Naive thymus-derived CD8-positive, alpha-beta T cell (primary cell): ENCODE measurements around the gene MIDN. TPM values are rescaled to one million over a fixed set of nuclear protein-coding genes. Genes with fewer than 3 reads are reported as not detected.

Experiments
- ATAC-seq, 2 donors: fragments of 150-1000 bp; cut with Tn5 transposase in 1 of 2; sonication (Bioruptor Pico), chemical (Tn5 transposase) in 1 of 2; 1 replicate in 1 of 2; 2 replicates in 1 of 2; pipeline ENCODE4 v1.10.0; 2021; ENCODE audit warnings: mild to moderate bottlenecking in 2 of 2, moderate library complexity in 2 of 2
- POLR2A ChIA-PET: fragments of 350-600 bp; sonication (Branson Sonifier 250); formaldehyde crosslinking; loops from one replicate; lab custom pipeline; 2021; ENCODE audit warnings: antibody characterized with exemption; lab: Charles Lee
- DNase-seq, 10 donors: peaks; one replicate each; pipeline versions ENCODE4 v3.0.0 to v3.0.0-alpha.2; 2020 to 2022
- H3K27ac Mint-ChIP-seq, 10 donors: one replicate each; pipeline ENCODE4 v1.8.0; 2020 to 2022; ENCODE audit warnings: mild to moderate bottlenecking in 10 of 10, mixed read lengths in 10 of 10, moderate library complexity in 4 of 10, inconsistent platforms in 1 of 10
- H3K27me3 Mint-ChIP-seq, 5 donors: one replicate each; pipeline ENCODE4 v1.8.0; 2021 to 2022; ENCODE audit warnings: mixed read lengths in 5 of 5
- H3K36me3 Mint-ChIP-seq, 3 donors: one replicate each; pipeline ENCODE4 v1.8.0; 2020 to 2022; ENCODE audit warnings: mixed read lengths in 3 of 3, mild to moderate bottlenecking in 2 of 3, inconsistent platforms in 1 of 3
- H3K4me1 Mint-ChIP-seq, 4 donors: one replicate each; pipeline ENCODE4 v1.8.0; 2021 to 2022; ENCODE audit warnings: mixed read lengths in 4 of 4
- H3K4me3 Mint-ChIP-seq, 10 donors: one replicate each; pipeline ENCODE4 v1.8.0; 2020 to 2022; ENCODE audit warnings: mild to moderate bottlenecking in 10 of 10, mixed read lengths in 10 of 10, moderate library complexity in 6 of 10, inconsistent platforms in 1 of 10
- H3K9me3 Mint-ChIP-seq, 9 donors: one replicate each; pipeline ENCODE4 v1.8.0; 2020 to 2022; ENCODE audit warnings: mixed read lengths in 9 of 9, mild to moderate bottlenecking in 3 of 9, inconsistent platforms in 1 of 9, moderate library complexity in 1 of 9
- polyA plus RNA-seq, 3 donors: library from polyadenylated mRNA; unstranded; fragments of 300-500 nt; fragmentation: Illumina TruSeq; gene quantifications; one replicate each; pipeline ENCODE4 v1.2.3, GENCODE V29; 2021
- total RNA-seq, 8 experiments: library from RNA in 2 of 8; stranded (reverse) in 2 of 8; gene quantifications; one replicate each; pipeline ENCODE4 v1.2.3 and lab custom pipeline; 2021 to 2026

The MIDN gene
- total and polyA plus RNA-seq, 5 experiments from 2014 or later, result 1.1 to 35.4 (median 8.2) TPM

- peak within 1 kb of the TSS; percentile 68 to 91 (median 83) for H3K4me3 Mint-ChIP-seq
- peaks cover 10 to 34% (median 34%) of the 10 kb centered on the region in 4 donors for H3K4me1 Mint-ChIP-seq
- POLR2A ChIA-PET, result interaction anchor here (1.0 to 10.1 kb wide), 3 partner anchors 15 to 34 kb away, joined by 3 to 594 read pairs (median 4); partner anchors contain the start of gene CIRBP
- DNase-seq, result peak in 2 of 10 donors; percentile 45 to 54
- H3K9me3 Mint-ChIP-seq, result no peaks in the 10 kb centered on the region
- ATAC-seq, result peak in 1 of 2 donors; percentile 3
- H3K27me3 Mint-ChIP-seq, result peaks cover 2 to 10% (median 7%) of the 10 kb centered on the region in 5 donors
- H3K27ac Mint-ChIP-seq, result peak within 1 kb of the TSS; percentile 25 to 93 (median 86)
- H3K36me3 Mint-ChIP-seq, result peaks cover 0 to 2% (median 0%) of the 10 kb centered on the region in 3 donors
Measured at GRCh38 chr19:1237754-1238368, 10.5 kb upstream of the MIDN start, which contains the start of gene CBARP. CBARP (minus strand) TSS chr19:1238005; CDS start chr19:1236100, 1,905 bp downstream.

- Mint-ChIP-seq H3K9me3 (no peaks in the 10 kb centered on the region), H3K4me1 (peaks cover 10 to 42% (median 38%) of the 10 kb centered on the region in 4 donors), H3K4me3 (peak overlapping the region; percentile 68 to 91 (median 83)), H3K27me3 (peaks cover 2 to 10% (median 7%) of the 10 kb centered on the region in 5 donors), H3K36me3 (peaks cover 0 to 2% (median 0%) of the 10 kb centered on the region in 3 donors), H3K27ac (peak overlapping the region; percentile 25 to 93 (median 86))
- DNase-seq (no peak), ATAC-seq (no peak)
- POLR2A ChIA-PET, result interaction anchor here (0.6 to 10.1 kb wide), 6 partner anchors 16 to 295 kb away, joined by 3 to 594 read pairs (median 4); partner anchors contain the start of gene CIRBP
Measured at GRCh38 chr19:1238369-1239303, 9.7 kb upstream of the MIDN start.

- peak overlapping the region; percentile 28 to 91 (median 83) for H3K4me3 Mint-ChIP-seq
- peaks cover 0 to 2% (median 0%) of the 10 kb centered on the region in 3 donors for H3K36me3 Mint-ChIP-seq
- peaks cover 10 to 44% (median 39%) of the 10 kb centered on the region in 4 donors for H3K4me1 Mint-ChIP-seq
Measured at GRCh38 chr19:1239420-1239795, 9.0 kb upstream of the MIDN start.

GRCh38 chr19:1239796-1240737, 8.3 kb upstream of the MIDN start:
- H3K36me3 Mint-ChIP-seq, result peaks cover 0 to 2% (median 0%) of the 10 kb centered on the region in 3 donors
- POLR2A ChIA-PET, result interaction anchor here (0.6 to 10.1 kb wide), 6 partner anchors 25 to 319 kb away, joined by 3 to 594 read pairs (median 3); partner anchors contain the start of genes CIRBP and FAM174C
- H3K9me3 Mint-ChIP-seq, result no peaks in the 10 kb centered on the region

More at GRCh38 chr19:1239420-1239795, 9.0 kb upstream of the MIDN start:
- POLR2A ChIA-PET, result interaction anchor here (1.0 to 10.1 kb wide), 2 partner anchors 26 to 126 kb away, joined by 5 to 594 read pairs; partner anchors contain the start of gene CIRBP
- H3K9me3 Mint-ChIP-seq, result no peaks in the 10 kb centered on the region
- no peak for DNase-seq
- no peak for ATAC-seq
- H3K27me3 Mint-ChIP-seq, result peaks cover 2 to 10% (median 7%) of the 10 kb centered on the region in 5 donors
- H3K27ac Mint-ChIP-seq, result peak overlapping the region; percentile 43 to 93 (median 84)

GRCh38 chr19:1240925-1241324, 7.5 kb upstream of the MIDN start:
- ATAC-seq (no peak), DNase-seq (no peak)
- POLR2A ChIA-PET, result interaction anchor here (0.6 to 10.1 kb wide), 14 partner anchors 24 to 416 kb away, joined by 3 to 594 read pairs (median 4); partner anchors contain the start of genes ARHGAP45, CIRBP and FAM174C
- H3K4me1 Mint-ChIP-seq, result peaks cover 13 to 48% (median 43%) of the 10 kb centered on the region in 4 donors
- H3K36me3 Mint-ChIP-seq, result peaks cover 0 to 2% (median 0%) of the 10 kb centered on the region in 3 donors
- peak overlapping the region in 8 of 10 donors; percentile 86 to 98 (median 95) for H3K27ac Mint-ChIP-seq
- H3K27me3 Mint-ChIP-seq, result peaks cover 2 to 9% (median 7%) of the 10 kb centered on the region in 5 donors
- H3K4me3 Mint-ChIP-seq, result peak overlapping the region; percentile 18 to 95 (median 87)
- H3K9me3 Mint-ChIP-seq, result no peaks in the 10 kb centered on the region

More at GRCh38 chr19:1239796-1240737, 8.3 kb upstream of the MIDN start:
- Mint-ChIP-seq H3K27me3 (peaks cover 2 to 10% (median 7%) of the 10 kb centered on the region in 5 donors), H3K4me3 (peak overlapping the region in 8 of 10 donors; percentile 10 to 84 (median 56)), H3K4me1 (peaks cover 13 to 48% (median 43%) of the 10 kb centered on the region in 4 donors), H3K27ac (peak overlapping the region in 8 of 10 donors; percentile 76 to 93 (median 88))
- DNase-seq (peak; percentile 88 to 99 (median 95)), ATAC-seq (peak; percentile 58 to 62)

- Mint-ChIP-seq H3K4me1 (peaks cover 13 to 48% (median 44%) of the 10 kb centered on the region in 4 donors), H3K4me3 (peak within 1 kb of the TSS; percentile 79 to 96 (median 88))
- POLR2A ChIA-PET, result interaction anchor here (0.7 to 10.1 kb wide), 10 partner anchors 24 to 317 kb away, joined by 3 to 594 read pairs (median 4); partner anchors contain the start of genes ARHGAP45, CIRBP and FAM174C
Measured at GRCh38 chr19:1241417-1242095, 6.8 kb upstream of the MIDN start, which contains the start of gene ATP5F1D. ATP5F1D (plus strand) TSS chr19:1241751; CDS start chr19:1241851, 100 bp downstream.

GRCh38 chr19:1243768-1244692, 4.4 kb upstream of the MIDN start:
- H3K27me3 Mint-ChIP-seq, result peaks cover 0 to 2% (median 0%) of the 10 kb centered on the region in 5 donors
- H3K4me3 Mint-ChIP-seq, result peak overlapping the region in 9 of 10 donors; percentile 36 to 83 (median 73)
- peaks cover 5 to 42% (median 35%) of the 10 kb centered on the region in 4 donors for H3K4me1 Mint-ChIP-seq
- H3K36me3 Mint-ChIP-seq, result no peaks in the 10 kb centered on the region
- H3K9me3 Mint-ChIP-seq, result no peaks in the 10 kb centered on the region
- peak; percentile 79 to 94 (median 87) for DNase-seq
- peak; percentile 51 to 56 for ATAC-seq
- peak overlapping the region in 9 of 10 donors; percentile 69 to 95 (median 90) for H3K27ac Mint-ChIP-seq
- POLR2A ChIA-PET, result interaction anchor here (0.5 to 10.1 kb wide), 17 partner anchors 11 to 339 kb away, joined by 3 to 594 read pairs (median 4); partner anchors contain the start of genes ARHGAP45, CIRBP and FAM174C

More at GRCh38 chr19:1241417-1242095, 6.8 kb upstream of the MIDN start, which contains the start of gene ATP5F1D:
- ATAC-seq (peak; percentile 64 to 66), DNase-seq (peak; percentile 79 to 93 (median 86))
- Mint-ChIP-seq H3K9me3 (no peaks in the 10 kb centered on the region), H3K27me3 (peaks cover 2 to 9% (median 7%) of the 10 kb centered on the region in 5 donors), H3K27ac (peak within 1 kb of the TSS; percentile 86 to 98 (median 94)), H3K36me3 (peaks cover 0 to 2% (median 0%) of the 10 kb centered on the region in 3 donors)

GRCh38 chr19:1244693-1245451, 3.5 kb upstream of the MIDN start:
- no peak for ATAC-seq
- POLR2A ChIA-PET, result interaction anchor here (0.9 to 10.1 kb wide), 15 partner anchors 10 to 178 kb away, joined by 3 to 594 read pairs (median 4); partner anchors contain the start of genes ARHGAP45, CIRBP and FAM174C
- Mint-ChIP-seq H3K4me1 (peaks cover 5 to 36% (median 28%) of the 10 kb centered on the region in 4 donors), H3K27ac (peak overlapping the region in 9 of 10 donors; percentile 69 to 95 (median 90)), H3K36me3 (no peaks in the 10 kb centered on the region), H3K9me3 (no peaks in the 10 kb centered on the region), H3K4me3 (peak overlapping the region in 9 of 10 donors; percentile 36 to 83 (median 73)), H3K27me3 (peaks cover 0 to 2% (median 0%) of the 10 kb centered on the region in 5 donors)
- no peak for DNase-seq
